CD4-positive, CD25-positive, alpha-beta regulatory T cell (primary cell): ENCODE measurements around the gene STRA6. TPM values are rescaled to one million over a fixed set of nuclear protein-coding genes. Genes with fewer than 3 reads are reported as not detected.
A peak's percentile ranks its signal among the peaks of the same experiment; 100 is the strongest.

Source experiments
- ATAC-seq, 2 donors: fragments of 150-1000 bp; cut with Tn5 transposase; one replicate each; pipeline ENCODE4 v1.10.0; 2021; ENCODE audit warnings: low read depth in 2 of 2, moderate number of reproducible peaks in 2 of 2, moderate library complexity in 1 of 2
- DNase-seq, 3 donors: peaks; one replicate each; pipeline versions ENCODE4 v3.0.0 to v3.0.0-alpha.2; 2012 to 2022; ENCODE audit warnings: mixed read lengths in 1 of 3
- H3K27ac ChIP-seq: one replicate; pipeline ENCODE4 v1.7.0; 2013; ENCODE audit warnings: mild to moderate bottlenecking, low read length; ENCODE audit not compliant: insufficient read depth, poor library complexity, severe bottlenecking
- H3K27me3 ChIP-seq: one replicate; pipeline ENCODE4 v1.7.0; 2013; ENCODE audit warnings: low read length; ENCODE audit not compliant: control insufficient read depth, insufficient read depth
- H3K36me3 ChIP-seq: one replicate; pipeline ENCODE4 v1.7.0; 2013; ENCODE audit warnings: mild to moderate bottlenecking, low read length, moderate library complexity; ENCODE audit not compliant: control insufficient read depth, insufficient read depth
- H3K4me1 ChIP-seq: 2 replicates; pipeline ENCODE4 v1.7.0; 2013; ENCODE audit warnings: mild to moderate bottlenecking, low read length; ENCODE audit not compliant: insufficient read depth, control insufficient read depth, poor library complexity, severe bottlenecking
- H3K4me3 ChIP-seq: one replicate; pipeline ENCODE4 v1.7.0; 2013; ENCODE audit warnings: low read depth, mild to moderate bottlenecking, low read length, moderate library complexity
- H3K9me3 ChIP-seq, 2 experiments: 1 replicate in 1 of 2; 2 replicates in 1 of 2; pipeline ENCODE4 v1.7.0; 2013; ENCODE audit warnings: low read length in 2 of 2, mild to moderate bottlenecking in 1 of 2, moderate library complexity in 1 of 2; ENCODE audit not compliant: control insufficient read depth in 2 of 2
- H3K27ac Mint-ChIP-seq, 3 donors: one replicate each; pipeline ENCODE4 v1.8.0; 2020 to 2022; ENCODE audit warnings: mild to moderate bottlenecking in 3 of 3, mixed read lengths in 3 of 3, moderate library complexity in 2 of 3
- H3K27me3 Mint-ChIP-seq: one replicate; pipeline ENCODE4 v1.8.0; 2022; ENCODE audit warnings: mild to moderate bottlenecking, mixed read lengths
- H3K36me3 Mint-ChIP-seq: one replicate; pipeline ENCODE4 v1.8.0; 2020; ENCODE audit warnings: mixed read lengths
- H3K4me1 Mint-ChIP-seq, 4 donors: one replicate each; pipeline ENCODE4 v1.8.0; 2020 to 2022; ENCODE audit warnings: mixed read lengths in 4 of 4, mild to moderate bottlenecking in 1 of 4
- H3K4me3 Mint-ChIP-seq, 4 donors: one replicate each; pipeline ENCODE4 v1.8.0; 2020 to 2022; ENCODE audit warnings: mild to moderate bottlenecking in 4 of 4, mixed read lengths in 4 of 4, moderate library complexity in 3 of 4
- H3K9me3 Mint-ChIP-seq, 7 donors: one replicate each; pipeline ENCODE4 v1.8.0; 2020 to 2022; ENCODE audit warnings: mixed read lengths in 7 of 7, mild to moderate bottlenecking in 3 of 7, moderate library complexity in 2 of 7
- polyA plus RNA-seq, 4 donors: library from polyadenylated mRNA; unstranded; fragments of 300-500 nt; fragmentation: Illumina TruSeq; gene quantifications; one replicate each; pipeline ENCODE4 v1.2.3, GENCODE V29; 2021
- total RNA-seq: library from RNA; stranded (reverse); gene quantifications from one replicate; pipeline ENCODE4 v1.2.3, GENCODE V29; 2022

The STRA6 gene
- total and polyA plus RNA-seq, 5 donors from 2014 or later: not detected

GRCh38 chr15:74200871-74201419 lies 1.6 kb downstream of the STRA6 start:
- peaks cover 0 to 2% (median 0%) of the 10 kb centered on the region in 7 donors for H3K9me3 Mint-ChIP-seq
- H3K27me3 Mint-ChIP-seq: peaks cover 5% of the 10 kb centered on the region

GRCh38 chr15:74200412-74200815 lies 2.2 kb downstream of the STRA6 start:
- H3K36me3 Mint-ChIP-seq: no peaks in the 10 kb centered on the region

More at GRCh38 chr15:74200871-74201419, 1.6 kb downstream of the STRA6 start:
- Mint-ChIP-seq H3K4me1 (no peaks in the 10 kb centered on the region), H3K27ac (no peak overlapping the region), H3K4me3 (no peak overlapping the region), H3K36me3 (no peaks in the 10 kb centered on the region)
- Histone ChIP-seq H3K27ac (no peak overlapping the region), H3K27me3 (no peaks in the 10 kb centered on the region), H3K36me3 (no peaks in the 10 kb centered on the region), H3K4me3 (no peak overlapping the region), H3K4me1 (no peaks in the 10 kb centered on the region), H3K9me3 (no peaks in the 10 kb centered on the region)
- DNase-seq (no peak), ATAC-seq (no peak)

GRCh38 chr15:74199297-74199652 lies 3.3 kb downstream of the STRA6 start:
- ATAC-seq: no peak
- Histone ChIP-seq H3K4me1 (no peaks in the 10 kb centered on the region), H3K27me3 (no peaks in the 10 kb centered on the region), H3K4me3 (no peak overlapping the region), H3K9me3 (no peaks in the 10 kb centered on the region), H3K27ac (no peak overlapping the region), H3K36me3 (no peaks in the 10 kb centered on the region)
- no peaks in the 10 kb centered on the region for H3K4me1 Mint-ChIP-seq
- H3K36me3 Mint-ChIP-seq: no peaks in the 10 kb centered on the region
- no peak overlapping the region for H3K4me3 Mint-ChIP-seq
- H3K9me3 Mint-ChIP-seq: peaks cover 0 to 2% (median 0%) of the 10 kb centered on the region in 7 donors
- H3K27me3 Mint-ChIP-seq: no peaks in the 10 kb centered on the region
- H3K27ac Mint-ChIP-seq: no peak overlapping the region
- DNase-seq: no peak

More at GRCh38 chr15:74200412-74200815, 2.2 kb downstream of the STRA6 start:
- Histone ChIP-seq H3K4me1 (no peaks in the 10 kb centered on the region), H3K27me3 (no peaks in the 10 kb centered on the region), H3K27ac (no peak overlapping the region), H3K36me3 (no peaks in the 10 kb centered on the region), H3K4me3 (no peak overlapping the region), H3K9me3 (no peaks in the 10 kb centered on the region)
- Mint-ChIP-seq H3K4me3 (no peak overlapping the region), H3K4me1 (no peaks in the 10 kb centered on the region), H3K27ac (no peak overlapping the region), H3K27me3 (peaks cover 5% of the 10 kb centered on the region), H3K9me3 (peaks cover 0 to 2% (median 0%) of the 10 kb centered on the region in 7 donors)
- no peak for DNase-seq
- ATAC-seq: no peak

- no peaks in the 10 kb centered on the region for H3K27me3 ChIP-seq
- no peaks in the 10 kb centered on the region for H3K9me3 Mint-ChIP-seq
- H3K4me1 ChIP-seq: no peaks in the 10 kb centered on the region
- no peak for DNase-seq
- H3K27me3 Mint-ChIP-seq: peaks cover 5% of the 10 kb centered on the region
- H3K4me3 Mint-ChIP-seq: no peak overlapping the region
- no peaks in the 10 kb centered on the region for H3K36me3 ChIP-seq
- H3K27ac ChIP-seq: no peak overlapping the region
- ATAC-seq: no peak
- no peak overlapping the region for H3K4me3 ChIP-seq
- no peaks in the 10 kb centered on the region for H3K36me3 Mint-ChIP-seq
- H3K4me1 Mint-ChIP-seq: no peaks in the 10 kb centered on the region
- no peak overlapping the region for H3K27ac Mint-ChIP-seq
- no peaks in the 10 kb centered on the region for H3K9me3 ChIP-seq
Observed at GRCh38 chr15:74197176-74197965, 5.2 kb downstream of the STRA6 start.

- H3K27ac Mint-ChIP-seq: no peak overlapping the region
- no peaks in the 10 kb centered on the region for H3K4me1 Mint-ChIP-seq
- Histone ChIP-seq H3K4me1 (no peaks in the 10 kb centered on the region), H3K27me3 (no peaks in the 10 kb centered on the region), H3K4me3 (no peak overlapping the region), H3K36me3 (no peaks in the 10 kb centered on the region), H3K27ac (no peak overlapping the region), H3K9me3 (no peaks in the 10 kb centered on the region)
- peaks cover 5% of the 10 kb centered on the region for H3K27me3 Mint-ChIP-seq
- H3K4me3 Mint-ChIP-seq: no peak overlapping the region
- no peaks in the 10 kb centered on the region for H3K9me3 Mint-ChIP-seq
- DNase-seq (peak in 1 of 3 donors; percentile 2), ATAC-seq (no peak)
- no peaks in the 10 kb centered on the region for H3K36me3 Mint-ChIP-seq
Observed at GRCh38 chr15:74196175-74196574, 6.4 kb downstream of the STRA6 start.

GRCh38 chr15:74194572-74195559 lies 7.7 kb downstream of the STRA6 start:
- Histone ChIP-seq H3K36me3 (no peaks in the 10 kb centered on the region), H3K27me3 (no peaks in the 10 kb centered on the region), H3K27ac (no peak overlapping the region), H3K4me3 (no peak overlapping the region), H3K4me1 (no peaks in the 10 kb centered on the region), H3K9me3 (no peaks in the 10 kb centered on the region)
- H3K27me3 Mint-ChIP-seq: peaks cover 5% of the 10 kb centered on the region
- no peaks in the 10 kb centered on the region for H3K9me3 Mint-ChIP-seq
- no peaks in the 10 kb centered on the region for H3K36me3 Mint-ChIP-seq
- ATAC-seq (no peak), DNase-seq (no peak)
- H3K4me3 Mint-ChIP-seq: no peak overlapping the region
- no peaks in the 10 kb centered on the region for H3K4me1 Mint-ChIP-seq
- no peak overlapping the region for H3K27ac Mint-ChIP-seq

GRCh38 chr15:74193905-74194304 lies 8.7 kb downstream of the STRA6 start:
- Mint-ChIP-seq H3K9me3 (no peaks in the 10 kb centered on the region), H3K27me3 (peaks cover 5% of the 10 kb centered on the region), H3K36me3 (no peaks in the 10 kb centered on the region), H3K4me1 (no peaks in the 10 kb centered on the region), H3K27ac (no peak overlapping the region), H3K4me3 (no peak overlapping the region)
- Histone ChIP-seq H3K27me3 (no peaks in the 10 kb centered on the region), H3K9me3 (no peaks in the 10 kb centered on the region), H3K4me3 (no peak overlapping the region), H3K4me1 (no peaks in the 10 kb centered on the region), H3K36me3 (no peaks in the 10 kb centered on the region), H3K27ac (no peak overlapping the region)
- DNase-seq: no peak
- ATAC-seq: no peak
